ENCODE measurements around the gene PPP1R3F. TPM values are rescaled to one million over a fixed set of nuclear protein-coding genes. Genes with fewer than 3 reads are reported as not detected.

Gene PPP1R3F
- total and polyA plus RNA-seq, 9 of the 15 experiments (the other 6 are each of a cell fraction or from before 2014, with no cell fraction given), result 0.03 to 0.91 (median 0.43) TPM; not detected in 1

GRCh38 chrX:49270249-49270921, 792 bp downstream of the PPP1R3F start (continued):
- TF ChIP-seq MGA (IDR thresholded peaks at IDR 0.05) (peak; percentile 85), L3MBTL2 (IDR thresholded peaks at IDR 0.05) (peak; percentile 84), ARHGAP35 (IDR thresholded peaks at IDR 0.05; ENCODE audit: partially characterized antibody) (no peak), ZBTB33 (CRISPR knock-in tag; IDR thresholded peaks at IDR 0.05) (0 out of 2 replicates have a peak, but pooled peaks have one; percentile 30)

All from K562 (cell line).